Natural killer cell treated with Interleukin-12 subunit alpha and Interleukin-12 subunit beta and Interleukin-15 and Interleukin-18, amount 100 ng/mL, for 72 hours (primary cell): Measurements from ENCODE around the gene PDE8A. TPM values are rescaled to one million over a fixed set of nuclear protein-coding genes. Genes with fewer than 3 reads are reported as not detected.
"Not testable (repeated sequence)": the region's sequence is repeated elsewhere in the genome, so short reads cannot be mapped to it uniquely, and the experiment has no call there.

Experiments used
- ATAC-seq, 2 donors: fragments of 150-1000 bp; cut with Tn5 transposase in 1 of 2; sonication (Bioruptor Pico), chemical (Tn5 transposase) in 1 of 2; 2 replicates each; pipeline ENCODE4 v1.10.0; 2021
- DNase-seq: peaks from one replicate; pipeline ENCODE4 v3.0.0; 2022; ENCODE audit warnings: low spot score
- H3K27ac Mint-ChIP-seq, 2 donors: 1 replicate in 1 of 2; 2 replicates in 1 of 2; pipeline ENCODE4 v1.8.0; 2022; ENCODE audit warnings: mixed read lengths in 2 of 2, mild to moderate bottlenecking in 1 of 2, moderate library complexity in 1 of 2
- H3K27me3 Mint-ChIP-seq, 2 donors: 1 replicate in 1 of 2; 2 replicates in 1 of 2; pipeline ENCODE4 v1.8.0; 2022; ENCODE audit warnings: mixed read lengths in 2 of 2
- H3K36me3 Mint-ChIP-seq: one replicate; pipeline ENCODE4 v1.8.0; 2022; ENCODE audit warnings: mixed read lengths
- H3K4me1 Mint-ChIP-seq, 2 donors: 1 replicate in 1 of 2; 2 replicates in 1 of 2; pipeline ENCODE4 v1.8.0; 2022; ENCODE audit warnings: low read depth in 2 of 2, mixed read lengths in 2 of 2, mild to moderate bottlenecking in 1 of 2
- H3K4me3 Mint-ChIP-seq: one replicate; pipeline ENCODE4 v1.8.0; 2022; ENCODE audit warnings: mixed read lengths
- H3K9me3 Mint-ChIP-seq: 2 replicates; pipeline ENCODE4 v1.8.0; 2022; ENCODE audit warnings: mixed read lengths
- total RNA-seq, 2 donors: library from RNA; stranded (reverse); gene quantifications; one replicate each; pipeline ENCODE4 v1.2.3, GENCODE V29; 2022

PDE8A gene
- total RNA-seq, 2 donors from 2014 or later = 27.0 to 32.0 TPM

DNA sequence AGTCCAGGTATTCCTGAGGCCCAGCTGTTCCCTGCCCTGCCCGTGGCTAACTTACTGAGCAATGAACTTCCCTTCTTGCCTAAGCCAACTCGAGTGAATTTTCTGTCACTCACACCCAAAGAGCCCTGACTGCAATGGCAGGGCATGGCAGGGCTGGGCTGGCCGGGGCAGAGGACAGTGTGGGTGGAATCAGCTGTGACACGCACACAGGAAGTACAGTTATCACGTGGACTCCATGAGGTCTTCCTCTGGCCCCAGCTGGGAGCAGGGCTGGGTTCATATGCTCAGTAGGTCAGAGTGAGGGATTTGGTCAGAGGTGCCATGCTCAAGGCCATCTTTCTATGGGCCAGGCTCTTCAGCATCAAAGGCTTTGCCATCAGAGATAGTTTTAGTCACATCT is 192.0 kb downstream of the PDE8A start:
- not testable (repeated sequence) for ATAC-seq, H3K4me3 Mint-ChIP-seq
- H3K36me3 Mint-ChIP-seq = peaks cover 11% of the 10 kb centered on the region

DNA sequence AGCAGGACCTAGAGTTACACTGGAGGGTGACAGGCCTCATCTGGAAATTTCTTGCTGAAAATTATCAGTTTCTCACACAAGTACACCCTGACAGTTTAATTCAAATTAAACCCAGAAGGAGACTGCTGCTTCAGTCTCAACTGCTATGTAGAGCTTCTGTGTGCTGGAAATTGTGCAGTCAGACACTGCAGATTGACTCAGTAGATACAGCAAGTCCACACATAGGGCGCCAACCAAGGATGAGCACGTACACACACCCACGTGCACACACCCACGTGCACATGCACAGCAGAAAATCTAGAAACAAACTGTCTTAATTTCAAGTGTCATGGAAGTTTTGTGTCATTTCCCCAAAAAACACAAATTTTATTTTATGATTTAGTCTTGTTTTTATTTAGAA is 192.9 kb downstream of the PDE8A start:
- H3K27me3 Mint-ChIP-seq = peaks cover 15 to 16% of the 10 kb centered on the region in 2 donors
- H3K36me3 Mint-ChIP-seq = peaks cover 11% of the 10 kb centered on the region
- no peak overlapping the region for H3K4me3 Mint-ChIP-seq
- H3K9me3 Mint-ChIP-seq = peaks cover 3% of the 10 kb centered on the region
- no peak overlapping the region for H3K27ac Mint-ChIP-seq
- no peaks in the 10 kb centered on the region for H3K4me1 Mint-ChIP-seq
- no peak for ATAC-seq
- DNase-seq = no peak

More for the DNA sequence above, 192.0 kb downstream of the PDE8A start:
- not testable (repeated sequence) for DNase-seq, H3K4me1 Mint-ChIP-seq, H3K27ac Mint-ChIP-seq, H3K9me3 Mint-ChIP-seq
- H3K27me3 Mint-ChIP-seq = peaks cover 18 to 21% of the 10 kb centered on the region in 2 donors

- DNase-seq, H3K36me3 Mint-ChIP-seq, H3K27ac Mint-ChIP-seq, ATAC-seq, H3K9me3 Mint-ChIP-seq, H3K4me1 Mint-ChIP-seq, H3K4me3 Mint-ChIP-seq: not testable (repeated sequence)
- peaks cover 13 to 18% of the 10 kb centered on the region in 2 donors for H3K27me3 Mint-ChIP-seq
Observed at GRCh38 chr15:85177042-85177515, 195.4 kb downstream of the PDE8A start.

GRCh38 chr15:85178308-85178707 is 196.7 kb downstream of the PDE8A start:
- Mint-ChIP-seq H3K36me3 (no peaks in the 10 kb centered on the region), H3K27ac (no peak overlapping the region), H3K4me1 (no peaks in the 10 kb centered on the region), H3K27me3 (peaks cover 9 to 20% of the 10 kb centered on the region in 2 donors), H3K4me3 (no peak overlapping the region), H3K9me3 (no peaks in the 10 kb centered on the region)
- no peak for ATAC-seq
- DNase-seq = no peak

DNA sequence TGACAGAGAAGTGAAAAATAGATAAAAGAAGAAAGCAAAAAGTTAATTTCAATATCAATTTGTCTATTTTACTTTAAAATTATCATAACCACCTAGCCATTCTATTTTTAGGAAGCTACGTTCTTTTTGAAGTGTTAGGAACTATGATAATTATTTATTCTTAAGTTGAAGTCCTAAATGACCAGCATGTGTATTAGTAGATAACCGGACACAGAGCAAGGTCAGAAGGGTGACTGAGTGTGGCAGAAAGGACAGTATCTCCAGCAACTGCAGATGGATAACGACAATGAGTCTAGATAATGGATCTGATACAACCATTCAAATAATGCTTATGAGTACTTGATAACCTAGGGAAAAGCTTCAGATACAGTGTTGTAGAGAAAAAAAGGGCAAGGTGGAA is 198.0 kb downstream of the PDE8A start:
- Mint-ChIP-seq H3K27ac (no peak overlapping the region), H3K36me3 (no peaks in the 10 kb centered on the region), H3K9me3 (no peaks in the 10 kb centered on the region), H3K27me3 (peaks cover 9 to 20% of the 10 kb centered on the region in 2 donors), H3K4me3 (no peak overlapping the region), H3K4me1 (no peaks in the 10 kb centered on the region)
- DNase-seq (no peak), ATAC-seq (no peak)

GRCh38 chr15:85185350-85185749 is 203.7 kb downstream of the PDE8A start:
- not testable (repeated sequence) for H3K27ac Mint-ChIP-seq, ATAC-seq, H3K4me1 Mint-ChIP-seq, H3K4me3 Mint-ChIP-seq, H3K9me3 Mint-ChIP-seq, DNase-seq, H3K36me3 Mint-ChIP-seq
- peaks cover 4 to 12% of the 10 kb centered on the region in 2 donors for H3K27me3 Mint-ChIP-seq

DNA sequence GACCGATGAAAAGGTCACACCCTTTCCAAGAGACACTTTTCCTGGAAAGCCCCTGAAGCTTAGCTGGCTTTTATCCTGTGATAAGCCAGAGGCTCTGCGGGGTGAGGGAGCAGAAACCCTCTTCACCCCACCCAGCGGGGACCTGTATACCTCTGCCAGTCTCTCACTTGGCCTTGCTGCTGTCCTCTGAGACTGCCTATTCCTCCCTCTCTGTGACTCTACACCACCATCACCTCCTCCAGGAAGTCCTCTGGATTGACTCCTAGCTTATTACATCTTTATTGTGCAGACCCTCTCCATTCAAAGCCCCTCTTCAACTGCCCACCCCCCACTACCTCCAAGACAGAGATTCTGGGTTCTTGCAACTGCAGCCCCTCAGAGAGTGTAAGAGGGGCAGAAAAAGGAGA is 206.5 kb downstream of the PDE8A start:
- H3K4me1 Mint-ChIP-seq, H3K27ac Mint-ChIP-seq, H3K27me3 Mint-ChIP-seq: not testable (repeated sequence)

More for the DNA sequence above, 206.5 kb downstream of the PDE8A start:
- ATAC-seq, H3K4me3 Mint-ChIP-seq, DNase-seq, H3K9me3 Mint-ChIP-seq, H3K36me3 Mint-ChIP-seq: not testable (repeated sequence)

Other genes with a start within 250 kb of the PDE8A start
- 10 to 100 TPM; 23.7 to 41.3 TPM for gene ZNF592, start 233.3 kb upstream of the PDE8A start, total RNA-seq
- gene ALPK3, start 164.5 kb upstream of the PDE8A start, total RNA-seq = under 1 TPM; 0.43 to 0.67 TPM
- gene SLC28A1, start 97.2 kb upstream of the PDE8A start, total RNA-seq = not detected